ENCODE results near the gene PDE10A. TPM values are rescaled to one million over a fixed set of nuclear protein-coding genes. Genes with fewer than 3 reads are reported as not detected.

PDE10A gene
- total and polyA plus RNA-seq, 2 of the 8 experiments (the other 6 are each of a cell fraction or from before 2014, with no cell fraction given), result 1.1 to 2.4 TPM

DNA sequence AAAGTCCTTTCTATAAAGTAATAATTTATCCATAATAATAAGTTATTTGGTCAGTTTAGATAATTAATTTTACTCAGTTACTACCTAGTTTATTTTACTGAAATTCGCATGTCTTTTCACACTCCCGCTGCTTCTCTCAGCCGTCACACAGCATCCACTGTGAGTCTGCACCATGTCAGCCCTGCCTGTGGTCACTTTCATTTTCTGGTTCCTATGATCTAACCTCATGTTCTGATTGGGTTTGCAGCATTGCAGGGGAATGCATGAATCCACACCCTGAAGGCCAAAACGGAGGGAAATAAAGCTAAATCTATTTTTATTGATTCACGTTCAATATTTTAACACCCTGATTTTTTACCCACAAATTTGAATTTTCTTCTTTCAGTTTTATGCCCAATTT is 47.4 kb downstream of the PDE10A start:
- DNase-seq (ENCODE audit: low read depth in 1 of 2, low spot score in 2 of 2) (no peak), FAIRE-seq (no peak)
- peak overlapping the region; percentile 84 for H4K91ac ChIP-seq (replicated peaks; ENCODE audit: insufficient read length, low read length)
- TF ChIP-seq, protein P1, sequence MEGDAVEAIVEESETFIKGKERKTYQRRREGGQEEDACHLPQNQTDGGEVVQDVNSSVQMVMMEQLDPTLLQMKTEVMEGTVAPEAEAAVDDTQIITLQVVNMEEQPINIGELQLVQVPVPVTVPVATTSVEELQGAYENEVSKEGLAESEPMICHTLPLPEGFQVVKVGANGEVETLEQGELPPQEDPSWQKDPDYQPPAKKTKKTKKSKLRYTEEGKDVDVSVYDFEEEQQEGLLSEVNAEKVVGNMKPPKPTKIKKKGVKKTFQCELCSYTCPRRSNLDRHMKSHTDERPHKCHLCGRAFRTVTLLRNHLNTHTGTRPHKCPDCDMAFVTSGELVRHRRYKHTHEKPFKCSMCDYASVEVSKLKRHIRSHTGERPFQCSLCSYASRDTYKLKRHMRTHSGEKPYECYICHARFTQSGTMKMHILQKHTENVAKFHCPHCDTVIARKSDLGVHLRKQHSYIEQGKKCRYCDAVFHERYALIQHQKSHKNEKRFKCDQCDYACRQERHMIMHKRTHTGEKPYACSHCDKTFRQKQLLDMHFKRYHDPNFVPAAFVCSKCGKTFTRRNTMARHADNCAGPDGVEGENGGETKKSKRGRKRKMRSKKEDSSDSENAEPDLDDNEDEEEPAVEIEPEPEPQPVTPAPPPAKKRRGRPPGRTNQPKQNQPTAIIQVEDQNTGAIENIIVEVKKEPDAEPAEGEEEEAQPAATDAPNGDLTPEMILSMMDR (IDR thresholded peaks at IDR 0.05; ENCODE audit: control extremely low read depth in 1 of 3, insufficient read depth in 1 of 3, low read depth in 1 of 3, low read length in 3 of 3), result no peak
- TF ChIP-seq TEAD4 (IDR thresholded peaks at IDR 0.05; ENCODE audit: low read depth, low read length) (no peak), RXRA (IDR thresholded peaks at IDR 0.05; ENCODE audit: insufficient read depth, low read depth, low read length) (no peak), POU5F1 (IDR thresholded peaks at IDR 0.05; ENCODE audit: low read depth, low read length) (no peak), ZNF274 (IDR thresholded peaks at IDR 0.05; ENCODE audit: borderline replicate concordance, extremely low read depth, low read length) (no peak), SIN3A (conservative IDR thresholded peaks at IDR 0.05 in 1 of 2, IDR thresholded peaks at IDR 0.05 in 1 of 2; ENCODE audit: low read depth in 1 of 2, low read length in 2 of 2) (no peak), EZH2 (IDR thresholded peaks at IDR 0.05; ENCODE audit: low read depth, low read length, severe bottlenecking) (no peak), RFX5 (IDR thresholded peaks at IDR 0.05; ENCODE audit: borderline replicate concordance, low read depth, low read length) (no peak), SUZ12 (IDR thresholded peaks at IDR 0.05; ENCODE audit: low read length) (no peak), TAF7 (optimal IDR thresholded peaks at IDR 0.05; ENCODE audit: borderline replicate concordance, low read depth, low read length) (no peak)

More for the DNA sequence above, 47.4 kb downstream of the PDE10A start:
- no peaks in the 10 kb centered on the region for H4K20me1 ChIP-seq (replicated peaks in 1 of 2; ENCODE audit: control insufficient read depth in 1 of 2, insufficient read depth in 2 of 2, low read length in 2 of 2)
- H2BK12ac ChIP-seq (ENCODE audit: low read depth, low read length), result no peak overlapping the region
- H2AFZ ChIP-seq (ENCODE audit: low read length), result 0 out of 2 replicates have a peak overlapping the region, but pooled peaks have one; percentile 91
- no peak overlapping the region for H2BK120ac ChIP-seq (replicated peaks; ENCODE audit: low read depth, low read length)
- 0 out of 4 replicates have a peak overlapping the region, but pooled peaks of 1 of the 2 experiments have one; percentile 12 for H3K4me2 ChIP-seq (ENCODE audit: insufficient read depth in 1 of 2, low read depth in 2 of 2, low read length in 2 of 2)
- CTCF ChIA-PET (ENCODE audit: partially characterized antibody), result no interaction called here
- H3K27me3 ChIP-seq (replicated peaks in 1 of 4; ENCODE audit: control insufficient read depth in 3 of 4, extremely low read depth in 1 of 4, insufficient read depth in 3 of 4, low read length in 3 of 4), result no peaks in the 10 kb centered on the region
- no peak overlapping the region for H3K18ac ChIP-seq (ENCODE audit: extremely low read depth, low read length)
- no peak overlapping the region for H4K5ac ChIP-seq (ENCODE audit: insufficient read length, low read depth, low read length)
- H3K56ac ChIP-seq (replicated peaks; ENCODE audit: insufficient read length, low read depth, low read length), result no peak overlapping the region
- no peaks in the 10 kb centered on the region for H3K23me2 ChIP-seq (ENCODE audit: low read depth, low read length)
- POLR2A ChIA-PET (ENCODE audit: partially characterized antibody), result no interaction called here
- no peak overlapping the region for H3K14ac ChIP-seq (ENCODE audit: insufficient read length)
- H2BK20ac ChIP-seq (ENCODE audit: low read length), result no peak overlapping the region
- no peak overlapping the region for H3K23ac ChIP-seq (ENCODE audit: insufficient read length)
- H2AK5ac ChIP-seq (ENCODE audit: low read depth, low read length), result no peak overlapping the region
- H2BK15ac ChIP-seq (ENCODE audit: low read length), result no peak overlapping the region
- H3K4me1 ChIP-seq (replicated peaks in 1 of 4; ENCODE audit: control insufficient read depth in 3 of 4, insufficient read depth in 4 of 4, low read length in 3 of 4), result peaks cover 0 to 9% (median 3%) of the 10 kb centered on the region in 4 experiments; a peak in 3 of 7 replicates
- WGBS, 2 experiments (ENCODE audit: extremely low coverage in 1 of 2, insufficient coverage in 1 of 2, insufficient read length in 1 of 2, insufficient replicate concordance in 2 of 2, low coverage in 1 of 2, low lambda C conversion rate in 2 of 2, missing lambda C conversion rate in 1 of 2), result 75% methylated on average over 5 of the region's 5 CpGs; no CpG with 5 or more reads in 1 of the 2 experiments
- no peak overlapping the region for H3K4ac ChIP-seq (replicated peaks; ENCODE audit: insufficient read length, low read depth, low read length)
- no peak overlapping the region for H4K8ac ChIP-seq (ENCODE audit: extremely low read depth, insufficient read depth, low read length)
- H3K9ac ChIP-seq (replicated peaks in 1 of 4; ENCODE audit: extremely low read depth in 1 of 4, low read depth in 3 of 4, low read length in 3 of 4), result no peak overlapping the region
- no peaks in the 10 kb centered on the region for H3K9me3 ChIP-seq (ENCODE audit: insufficient read depth in 2 of 2, low read depth in 1 of 2, low read length in 1 of 2)
- no peaks in the 10 kb centered on the region for H3K36me3 ChIP-seq (ENCODE audit: control insufficient read depth in 2 of 4, insufficient read depth in 4 of 4, low read length in 3 of 4)
- H2BK5ac ChIP-seq (ENCODE audit: low read depth, low read length), result no peak overlapping the region
- no peaks in the 10 kb centered on the region for H3K79me1 ChIP-seq (ENCODE audit: low read depth, low read length)
- no peak overlapping the region for H3K27ac ChIP-seq (ENCODE audit: low read depth, low read length)
- H3K79me2 ChIP-seq (ENCODE audit: control insufficient read depth in 1 of 2, insufficient read depth in 2 of 2, low read length in 2 of 2), result no peaks in the 10 kb centered on the region
- H3K4me3 ChIP-seq (ENCODE audit: extremely low read depth in 1 of 4, insufficient read depth in 2 of 4, low read depth in 3 of 4, low read length in 4 of 4), result no peak overlapping the region
